ENCODE data around the gene RNF169.

The RNF169 gene

GRCh38 chr11:74839971-74840370 lies 91.3 kb downstream of the RNF169 start:
- H3K36me3 Mint-ChIP-seq (ENCODE audit: low read depth), result peaks cover 68% of the 10 kb centered on the region
- no peak for TF ChIP-seq CTCF (IDR thresholded peaks at IDR 0.05; ENCODE audit: unreplicated experiment in 3 of 3)
- H3K4me3 Mint-ChIP-seq, result no peak overlapping the region
- peaks cover 4% of the 10 kb centered on the region for H3K27me3 Mint-ChIP-seq (ENCODE audit: low read depth)
- no peak overlapping the region for H3K27ac Mint-ChIP-seq
- H3K9me3 Mint-ChIP-seq, result no peaks in the 10 kb centered on the region
- H3K4me1 Mint-ChIP-seq, result no peaks in the 10 kb centered on the region

GRCh38 chr11:74840486-74840885 lies 91.8 kb downstream of the RNF169 start:
- no peak for TF ChIP-seq CTCF (IDR thresholded peaks at IDR 0.05; ENCODE audit: unreplicated experiment in 3 of 3)
- Mint-ChIP-seq H3K4me3 (no peak overlapping the region), H3K27ac (peak overlapping the region in 1 of 3 experiments; percentile 38), H3K27me3 (ENCODE audit: low read depth) (peaks cover 4% of the 10 kb centered on the region), H3K36me3 (ENCODE audit: low read depth) (peaks cover 67% of the 10 kb centered on the region), H3K9me3 (no peaks in the 10 kb centered on the region), H3K4me1 (no peaks in the 10 kb centered on the region)

GRCh38 chr11:74842967-74843366 lies 94.3 kb downstream of the RNF169 start:
- H3K4me3 Mint-ChIP-seq, result no peak overlapping the region

GRCh38 chr11:74844072-74844471 lies 95.4 kb downstream of the RNF169 start:
- no peaks in the 10 kb centered on the region for H3K4me1 Mint-ChIP-seq
- H3K9me3 Mint-ChIP-seq, result no peaks in the 10 kb centered on the region
- H3K36me3 Mint-ChIP-seq (ENCODE audit: low read depth), result peaks cover 61% of the 10 kb centered on the region
- H3K27ac Mint-ChIP-seq, result no peak overlapping the region
- TF ChIP-seq CTCF (IDR thresholded peaks at IDR 0.05; ENCODE audit: unreplicated experiment in 3 of 3), result no peak
- no peak overlapping the region for H3K4me3 Mint-ChIP-seq
- H3K27me3 Mint-ChIP-seq (ENCODE audit: low read depth), result peaks cover 4% of the 10 kb centered on the region

More at GRCh38 chr11:74842967-74843366, 94.3 kb downstream of the RNF169 start:
- Mint-ChIP-seq H3K36me3 (ENCODE audit: low read depth) (peaks cover 63% of the 10 kb centered on the region), H3K4me1 (no peaks in the 10 kb centered on the region), H3K27me3 (ENCODE audit: low read depth) (peaks cover 4% of the 10 kb centered on the region), H3K9me3 (no peaks in the 10 kb centered on the region), H3K27ac (no peak overlapping the region)
- no peak for TF ChIP-seq CTCF (IDR thresholded peaks at IDR 0.05; ENCODE audit: unreplicated experiment in 3 of 3)

- no peaks in the 10 kb centered on the region for H3K4me1 Mint-ChIP-seq
- peaks cover 4% of the 10 kb centered on the region for H3K27me3 Mint-ChIP-seq (ENCODE audit: low read depth)
- no peak overlapping the region for H3K27ac Mint-ChIP-seq
- TF ChIP-seq CTCF (IDR thresholded peaks at IDR 0.05; ENCODE audit: unreplicated experiment in 3 of 3), result no peak
- H3K36me3 Mint-ChIP-seq (ENCODE audit: low read depth), result peaks cover 56% of the 10 kb centered on the region
- H3K9me3 Mint-ChIP-seq, result no peaks in the 10 kb centered on the region
- no peak overlapping the region for H3K4me3 Mint-ChIP-seq
These were observed 96.2 kb downstream of the RNF169 start for GRCh38 chr11:74844865-74845264.

GRCh38 chr11:74845978-74846517 lies 97.4 kb downstream of the RNF169 start:
- H3K4me1 Mint-ChIP-seq, result no peaks in the 10 kb centered on the region
- peaks cover 4% of the 10 kb centered on the region for H3K27me3 Mint-ChIP-seq (ENCODE audit: low read depth)
- no peak overlapping the region for H3K4me3 Mint-ChIP-seq
- H3K27ac Mint-ChIP-seq, result no peak overlapping the region
- no peaks in the 10 kb centered on the region for H3K9me3 Mint-ChIP-seq
- TF ChIP-seq CTCF (IDR thresholded peaks at IDR 0.05; ENCODE audit: unreplicated experiment in 3 of 3), result no peak
- peaks cover 48% of the 10 kb centered on the region for H3K36me3 Mint-ChIP-seq (ENCODE audit: low read depth)
